ENCODE results near the gene RASAL2. TPM values are rescaled to one million over a fixed set of nuclear protein-coding genes. Genes with fewer than 3 reads are reported as not detected.
"Not testable (repeated sequence)": the region's sequence is repeated elsewhere in the genome, so short reads cannot be mapped to it uniquely, and the experiment has no call there.

RASAL2 gene
- total RNA-seq, 2 donors from 2014 or later = not detected

DNA sequence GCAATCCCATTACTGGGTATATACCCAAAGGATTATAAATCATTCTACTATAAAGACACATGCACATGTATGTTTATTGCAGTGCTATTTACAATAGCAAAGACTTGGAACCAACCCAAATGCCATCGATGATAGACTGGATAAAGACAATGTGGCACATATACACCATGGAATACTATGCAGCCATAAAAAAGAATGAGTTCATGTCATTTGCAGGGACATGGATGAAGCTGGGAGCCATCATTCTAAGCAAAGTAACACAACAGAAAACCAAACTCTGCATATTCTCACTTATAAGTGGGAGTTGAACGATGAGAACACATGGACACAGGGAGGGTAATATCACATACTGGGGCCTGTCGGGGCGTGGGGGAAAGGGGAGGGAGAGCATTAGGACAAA lies 2.5 kb upstream of the RASAL2 start:
- H3K27ac Mint-ChIP-seq; H3K4me3 Mint-ChIP-seq; ATAC-seq; H3K4me1 Mint-ChIP-seq (ENCODE audit: low read depth in 2 of 2); H3K9me3 Mint-ChIP-seq; DNase-seq (ENCODE audit: low spot score): not testable (repeated sequence)
- H3K27me3 Mint-ChIP-seq = peaks cover 26 to 31% of the 10 kb centered on the region in 2 donors
- H3K36me3 Mint-ChIP-seq = peaks cover 15% of the 10 kb centered on the region

DNA sequence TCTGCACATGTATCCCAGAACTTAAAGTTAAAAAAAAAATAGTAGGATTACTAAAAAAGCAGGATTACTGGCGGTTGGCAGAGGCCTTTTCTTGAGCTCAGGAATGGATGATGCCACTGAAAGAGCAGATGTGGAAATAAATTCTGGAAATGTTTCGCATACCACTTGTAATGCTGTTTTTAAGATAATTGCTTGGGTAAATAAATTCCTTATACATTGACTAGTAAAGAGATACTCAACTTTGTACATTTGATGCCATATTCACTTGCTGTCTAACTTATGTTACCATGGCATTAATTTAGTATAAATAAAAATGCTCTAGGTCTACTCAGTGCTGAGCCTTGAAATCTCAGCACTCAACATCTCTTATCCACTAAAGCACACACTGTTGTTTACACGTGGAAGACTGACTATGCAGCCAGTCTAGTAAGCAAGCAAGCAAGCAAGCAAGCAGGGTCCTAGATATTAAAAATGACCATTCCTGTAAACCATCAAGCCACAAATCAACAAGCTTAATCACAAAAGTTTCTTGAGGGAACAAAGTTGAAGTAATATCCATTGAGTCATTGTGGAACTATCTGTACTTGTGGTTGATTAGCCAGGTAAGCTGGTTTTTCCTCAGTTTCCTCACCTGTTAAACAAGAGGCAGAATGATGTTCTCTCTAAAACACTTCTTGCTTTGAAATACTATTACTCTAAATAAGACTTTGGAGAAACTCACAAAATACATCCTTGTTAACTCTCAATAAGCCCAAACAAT lies 1.7 kb upstream of the RASAL2 start:
- ATAC-seq (no peak), DNase-seq (ENCODE audit: low spot score) (no peak)
- peaks cover 15% of the 10 kb centered on the region for H3K36me3 Mint-ChIP-seq
- H3K27me3 Mint-ChIP-seq = peaks cover 26 to 32% of the 10 kb centered on the region in 2 donors
- H3K4me1 Mint-ChIP-seq (ENCODE audit: low read depth in 2 of 2) = peaks cover 6 to 7% of the 10 kb centered on the region in 2 donors
- no peak overlapping the region for H3K4me3 Mint-ChIP-seq
- no peak overlapping the region for H3K27ac Mint-ChIP-seq
- peaks cover 6% of the 10 kb centered on the region for H3K9me3 Mint-ChIP-seq

DNA sequence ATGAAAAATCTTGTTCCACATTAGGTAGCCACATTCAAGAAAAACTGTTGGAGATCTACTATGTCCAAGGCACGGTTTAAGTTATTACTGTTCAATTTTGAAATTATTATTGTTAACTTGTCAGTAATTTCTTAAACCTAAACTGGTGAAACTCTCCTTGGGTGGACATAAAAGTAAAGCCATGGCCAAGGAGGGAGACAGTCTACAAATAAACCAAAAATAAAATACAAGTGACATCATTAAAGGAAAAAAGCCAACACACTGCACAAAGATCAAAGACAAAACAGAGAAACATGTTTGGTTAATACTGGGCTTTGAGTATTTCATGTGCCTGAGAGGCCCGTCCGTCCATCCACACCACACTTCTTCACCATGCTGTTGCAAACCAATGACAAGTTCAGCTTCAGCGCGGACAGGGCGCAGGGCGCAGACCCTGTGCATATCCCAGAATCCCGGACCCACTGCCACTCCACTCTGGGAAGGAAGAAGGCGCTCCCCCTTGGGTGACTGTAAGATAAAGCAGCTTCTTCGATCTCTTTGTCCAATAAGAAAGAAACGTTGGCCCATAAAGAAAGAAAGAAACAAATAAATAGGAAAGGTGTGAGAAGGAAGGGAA lies 918 bp upstream of the RASAL2 start:
- H3K27ac Mint-ChIP-seq = no peak overlapping the region
- H3K27me3 Mint-ChIP-seq = peaks cover 26 to 32% of the 10 kb centered on the region in 2 donors
- H3K9me3 Mint-ChIP-seq = peaks cover 3% of the 10 kb centered on the region
- peaks cover 6 to 7% of the 10 kb centered on the region in 2 donors for H3K4me1 Mint-ChIP-seq (ENCODE audit: low read depth in 2 of 2)
- no peak for DNase-seq (ENCODE audit: low spot score)
- peaks cover 15% of the 10 kb centered on the region for H3K36me3 Mint-ChIP-seq
- ATAC-seq = no peak
- peak overlapping the region; percentile 70 for H3K4me3 Mint-ChIP-seq

DNA sequence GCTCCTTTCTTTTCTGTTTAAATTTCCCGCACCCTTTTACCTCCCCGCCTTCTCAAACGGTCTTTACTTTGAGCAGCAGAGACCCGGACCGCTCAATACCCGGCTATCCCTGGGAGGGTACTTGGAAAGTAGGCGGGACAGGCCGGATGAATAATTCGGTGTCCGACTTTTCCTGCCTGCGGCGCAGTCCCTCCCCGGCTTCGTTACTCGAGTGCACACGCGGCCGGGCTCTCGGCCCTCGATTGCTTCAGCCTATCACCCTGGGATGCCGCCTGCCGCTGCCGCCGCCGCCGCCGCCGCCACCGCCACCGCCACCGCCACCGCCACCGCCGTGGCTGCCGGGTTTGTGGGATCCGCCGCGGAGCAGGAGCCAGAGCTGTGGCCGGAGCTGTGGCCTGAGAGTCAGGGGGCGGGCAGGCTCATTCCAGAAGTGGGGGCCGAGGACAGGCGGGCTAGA lies 382 bp upstream of the RASAL2 start:
- H3K9me3 Mint-ChIP-seq = peaks cover 3% of the 10 kb centered on the region
- peaks cover 26 to 32% of the 10 kb centered on the region in 2 donors for H3K27me3 Mint-ChIP-seq
- H3K4me1 Mint-ChIP-seq (ENCODE audit: low read depth in 2 of 2) = peaks cover 6 to 7% of the 10 kb centered on the region in 2 donors
- no peak for DNase-seq (ENCODE audit: low spot score)
- peaks cover 10% of the 10 kb centered on the region for H3K36me3 Mint-ChIP-seq
- peak; percentile 62 to 77 for ATAC-seq
- H3K27ac Mint-ChIP-seq = no peak overlapping the region
- H3K4me3 Mint-ChIP-seq = peak overlapping the region; percentile 70

DNA sequence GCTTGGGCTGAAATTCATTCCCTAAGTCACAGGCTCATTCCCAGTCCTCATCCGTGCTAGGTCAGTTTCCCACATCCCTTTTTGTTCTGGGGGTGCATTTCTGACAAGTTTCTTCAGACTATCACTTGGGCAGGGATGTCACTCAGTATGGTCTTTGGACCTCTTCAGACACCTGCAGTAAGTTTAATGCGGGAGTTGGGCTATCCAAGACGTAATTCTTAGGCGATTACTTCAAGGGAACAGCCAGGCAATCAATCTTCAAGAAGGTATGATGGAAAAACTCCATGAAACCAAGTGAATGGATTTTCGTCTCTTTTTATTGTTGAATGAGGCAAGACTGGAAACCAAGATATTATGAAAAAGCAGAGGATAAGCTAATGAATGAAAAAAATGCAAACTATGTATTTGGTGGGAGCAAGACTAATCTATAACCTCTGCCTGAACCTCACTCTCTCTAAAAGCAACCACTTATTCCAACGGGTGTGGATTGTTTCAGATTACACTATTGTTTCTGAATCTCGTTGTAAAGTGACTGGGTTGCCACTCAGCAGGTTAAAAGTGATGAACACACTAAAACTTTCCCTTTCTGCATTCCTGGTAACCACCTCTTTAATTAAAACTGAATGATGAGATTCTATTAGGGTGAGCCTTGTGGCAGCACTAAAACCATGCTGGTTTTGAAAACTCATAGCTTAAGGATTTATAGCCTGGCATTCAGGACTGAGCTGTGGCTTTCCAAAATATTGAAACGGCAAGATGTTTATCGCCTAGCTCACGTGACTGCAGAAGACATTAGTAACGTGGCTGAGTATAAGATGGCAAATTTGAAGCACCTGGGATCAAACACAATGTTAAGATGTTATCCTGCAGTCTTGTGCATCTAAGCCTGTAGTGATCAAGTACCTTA lies 1.1 kb downstream of the RASAL2 start:
- Mint-ChIP-seq H3K27ac (no peak overlapping the region), H3K27me3 (peaks cover 26 to 32% of the 10 kb centered on the region in 2 donors), H3K4me3 (no peak overlapping the region), H3K9me3 (peaks cover 3% of the 10 kb centered on the region), H3K4me1 (ENCODE audit: low read depth in 2 of 2) (peaks cover 6 to 7% of the 10 kb centered on the region in 2 donors), H3K36me3 (peaks cover 8% of the 10 kb centered on the region)
- ATAC-seq (no peak), DNase-seq (ENCODE audit: low spot score) (no peak)

DNA sequence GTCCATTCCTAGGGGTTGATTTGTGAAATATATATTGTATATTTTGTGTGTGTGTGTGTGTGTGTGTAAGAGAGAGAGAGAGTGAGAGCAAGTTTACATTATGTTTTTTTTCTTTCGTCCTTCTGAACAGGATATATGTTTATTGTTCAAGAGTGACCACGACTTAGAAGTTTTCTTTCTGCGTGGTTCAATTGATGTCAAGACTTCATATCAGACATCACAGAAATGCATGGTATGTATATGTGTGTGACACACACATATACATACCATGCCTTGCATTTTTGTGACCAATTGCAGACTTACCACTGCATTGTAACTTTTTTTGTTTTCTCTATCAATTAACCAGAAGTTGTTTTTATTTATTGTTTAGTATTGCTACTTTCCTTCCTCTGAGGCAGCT lies 2.5 kb downstream of the RASAL2 start:
- H3K4me3 Mint-ChIP-seq = no peak overlapping the region
- H3K27me3 Mint-ChIP-seq = peaks cover 25 to 32% of the 10 kb centered on the region in 2 donors
- peaks cover 3% of the 10 kb centered on the region for H3K9me3 Mint-ChIP-seq
- no peak for ATAC-seq
- no peak for DNase-seq (ENCODE audit: low spot score)
- H3K27ac Mint-ChIP-seq = no peak overlapping the region
- peaks cover 6 to 7% of the 10 kb centered on the region in 2 donors for H3K4me1 Mint-ChIP-seq (ENCODE audit: low read depth in 2 of 2)
- peaks cover 8% of the 10 kb centered on the region for H3K36me3 Mint-ChIP-seq

DNA sequence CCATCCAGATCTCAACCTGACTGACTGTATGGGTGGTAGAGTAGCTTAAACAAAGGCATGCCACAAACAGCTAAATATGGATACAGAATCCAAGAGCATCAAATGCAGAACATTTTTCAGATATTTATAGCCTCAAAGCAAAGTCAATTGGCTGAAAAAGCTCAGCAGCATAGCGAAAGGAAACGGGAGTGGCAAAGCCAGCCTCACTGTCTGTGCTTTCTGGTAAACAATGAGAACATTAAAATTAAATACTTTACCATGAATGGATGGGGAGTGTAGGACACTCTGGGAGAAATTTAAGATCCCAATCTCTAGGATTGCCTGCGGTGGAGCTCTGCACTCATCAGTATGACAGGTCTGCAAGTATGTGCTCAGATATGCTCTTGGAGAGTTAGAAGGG lies 4.4 kb downstream of the RASAL2 start:
- Mint-ChIP-seq H3K27ac (no peak overlapping the region), H3K27me3 (peaks cover 15 to 23% of the 10 kb centered on the region in 2 donors)

DNA sequence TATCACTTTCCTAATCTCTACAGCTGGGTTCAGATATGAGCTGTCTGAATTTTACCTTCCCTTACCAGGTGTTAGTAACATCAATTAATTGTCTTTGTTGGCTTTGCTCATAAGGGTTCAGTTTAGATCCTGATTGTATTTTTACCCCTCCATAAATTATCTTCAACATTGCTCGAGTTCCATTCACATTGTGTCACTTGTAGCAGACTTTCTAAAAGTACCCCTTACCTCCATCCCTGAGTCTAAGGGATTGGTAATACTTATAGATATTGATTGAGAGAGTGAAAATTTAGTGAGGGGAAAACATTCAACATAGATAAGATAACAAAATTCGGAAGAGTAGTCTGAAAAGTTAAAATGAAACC lies 7.3 kb downstream of the RASAL2 start:
- ATAC-seq (no peak), DNase-seq (ENCODE audit: low spot score) (no peak)
- H3K4me3 Mint-ChIP-seq = no peak overlapping the region
- H3K27ac Mint-ChIP-seq = no peak overlapping the region
- H3K36me3 Mint-ChIP-seq = no peaks in the 10 kb centered on the region
- no peaks in the 10 kb centered on the region for H3K4me1 Mint-ChIP-seq (ENCODE audit: low read depth in 2 of 2)
- peaks cover under 1 to 3% of the 10 kb centered on the region in 2 donors for H3K27me3 Mint-ChIP-seq
- H3K9me3 Mint-ChIP-seq = no peaks in the 10 kb centered on the region

More for the DNA sequence above, 4.4 kb downstream of the RASAL2 start:
- Mint-ChIP-seq H3K4me3 (no peak overlapping the region), H3K36me3 (peaks cover 2% of the 10 kb centered on the region), H3K4me1 (ENCODE audit: low read depth in 2 of 2) (peaks cover 1 to 2% of the 10 kb centered on the region in 2 donors), H3K9me3 (peaks cover 3% of the 10 kb centered on the region)
- no peak for ATAC-seq
- DNase-seq (ENCODE audit: low spot score) = no peak

DNA sequence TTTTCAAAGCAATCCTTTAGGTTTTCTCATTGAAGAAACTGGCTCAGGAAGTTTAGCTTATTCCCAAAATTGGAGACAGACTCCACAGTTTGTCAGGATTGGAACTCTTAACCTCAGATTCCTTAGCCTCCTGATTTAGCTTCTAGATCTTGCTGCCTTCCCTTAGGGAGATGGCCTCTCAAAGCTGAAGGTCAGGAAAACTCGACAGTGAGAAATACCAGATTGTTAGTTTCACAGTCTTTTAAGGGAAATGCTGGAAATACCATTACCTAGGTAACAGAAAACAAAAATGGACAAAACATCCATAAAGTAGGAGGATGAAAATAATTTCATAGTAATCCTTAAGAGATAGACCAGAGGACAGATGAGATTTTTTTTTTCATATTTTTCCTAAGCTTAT lies 7.8 kb downstream of the RASAL2 start:
- no peaks in the 10 kb centered on the region for H3K27me3 Mint-ChIP-seq
- DNase-seq (ENCODE audit: low spot score) = no peak
- H3K27ac Mint-ChIP-seq = no peak overlapping the region
- H3K36me3 Mint-ChIP-seq = no peaks in the 10 kb centered on the region
- H3K4me3 Mint-ChIP-seq = no peak overlapping the region
- no peaks in the 10 kb centered on the region for H3K4me1 Mint-ChIP-seq (ENCODE audit: low read depth in 2 of 2)
- no peaks in the 10 kb centered on the region for H3K9me3 Mint-ChIP-seq
- ATAC-seq = no peak

DNA sequence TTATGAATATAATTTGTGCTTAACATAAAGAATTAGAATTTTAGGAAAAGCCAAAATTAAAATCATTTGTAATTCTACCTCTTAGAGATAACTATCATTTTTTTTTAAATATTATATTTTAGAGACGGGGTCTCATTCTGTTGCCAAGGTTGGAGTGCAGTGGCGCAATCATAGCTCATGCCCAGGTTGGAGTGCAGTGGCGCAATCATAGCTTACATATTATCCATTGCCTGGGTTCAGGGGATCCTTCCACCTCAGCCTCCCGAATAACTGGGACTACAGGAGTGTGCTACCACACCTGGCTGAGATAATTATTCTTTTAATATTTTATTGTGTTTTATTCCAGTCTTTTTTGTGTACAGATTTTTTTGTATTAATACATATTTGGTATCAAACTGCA lies 8.3 kb downstream of the RASAL2 start:
- no peaks in the 10 kb centered on the region for H3K36me3 Mint-ChIP-seq
- no peak for ATAC-seq
- no peak overlapping the region for H3K4me3 Mint-ChIP-seq
- H3K27me3 Mint-ChIP-seq = no peaks in the 10 kb centered on the region
- no peak overlapping the region for H3K27ac Mint-ChIP-seq
- no peak for DNase-seq (ENCODE audit: low spot score)
- H3K9me3 Mint-ChIP-seq = no peaks in the 10 kb centered on the region
- H3K4me1 Mint-ChIP-seq (ENCODE audit: low read depth in 2 of 2) = no peaks in the 10 kb centered on the region

DNA sequence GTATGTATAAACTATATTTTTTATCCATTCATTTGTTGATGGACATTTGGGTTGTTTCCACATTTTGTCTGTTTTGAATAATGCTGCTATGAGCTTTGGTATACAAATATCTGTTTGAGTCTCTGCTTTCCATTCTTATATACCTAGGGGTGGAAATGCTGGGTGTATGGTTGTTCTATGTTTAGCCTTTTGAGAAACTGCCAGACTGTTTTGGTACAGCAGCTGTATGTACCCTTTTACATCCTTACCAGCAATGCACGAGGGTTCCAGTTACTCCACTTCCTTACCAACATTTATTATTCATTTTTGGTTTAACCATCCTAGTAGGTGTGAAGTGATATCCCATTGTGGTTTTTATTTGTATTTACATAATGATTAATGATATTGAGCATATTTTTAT lies 13.9 kb downstream of the RASAL2 start:
- ATAC-seq (no peak), DNase-seq (ENCODE audit: low spot score) (no peak)
- H3K4me3 Mint-ChIP-seq = no peak overlapping the region
- no peaks in the 10 kb centered on the region for H3K27me3 Mint-ChIP-seq
- no peak overlapping the region for H3K27ac Mint-ChIP-seq
- H3K36me3 Mint-ChIP-seq = no peaks in the 10 kb centered on the region
- no peaks in the 10 kb centered on the region for H3K9me3 Mint-ChIP-seq
- H3K4me1 Mint-ChIP-seq (ENCODE audit: low read depth in 2 of 2) = no peaks in the 10 kb centered on the region

DNA sequence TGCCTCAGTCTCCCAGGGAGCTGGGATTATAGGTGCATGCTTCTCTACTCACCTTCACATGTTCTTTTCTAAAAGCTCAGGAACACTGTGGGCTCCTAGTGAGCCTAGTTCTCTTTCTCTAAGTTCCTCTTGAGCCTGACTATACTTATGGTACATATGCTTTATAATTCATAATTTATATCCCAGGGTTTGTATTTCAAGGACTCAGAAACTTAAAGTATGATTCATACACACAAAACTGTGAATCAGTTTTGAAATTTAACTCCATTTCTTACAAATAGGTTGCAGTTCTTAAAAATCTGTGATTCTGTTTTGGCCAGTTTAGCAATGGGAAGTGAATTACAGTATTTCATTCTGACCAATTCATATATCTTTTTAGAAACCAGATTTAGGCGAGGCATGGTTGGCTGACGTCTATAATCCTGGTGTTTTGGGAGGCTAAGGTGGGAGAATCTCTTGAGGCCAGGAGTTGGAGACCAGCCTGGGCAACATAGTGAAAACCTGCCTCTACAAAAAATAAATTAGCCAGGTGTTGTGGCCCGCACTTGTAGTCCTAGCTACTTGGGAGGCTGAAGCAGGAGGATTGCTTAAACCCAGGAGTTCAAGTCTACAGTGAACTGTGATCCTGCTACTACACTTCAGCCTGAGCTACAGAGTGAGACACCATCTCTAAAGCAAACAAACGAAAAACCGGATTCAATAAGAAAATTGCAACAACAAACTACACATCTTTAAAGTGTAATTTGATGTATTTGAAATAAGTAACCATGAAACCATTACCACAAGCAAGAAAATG lies 15.6 kb downstream of the RASAL2 start:
- H3K27me3 Mint-ChIP-seq = no peaks in the 10 kb centered on the region
- no peaks in the 10 kb centered on the region for H3K9me3 Mint-ChIP-seq
- H3K27ac Mint-ChIP-seq = no peak overlapping the region
- no peak for DNase-seq (ENCODE audit: low spot score)
- no peak for ATAC-seq
- no peak overlapping the region for H3K4me3 Mint-ChIP-seq
- H3K36me3 Mint-ChIP-seq = no peaks in the 10 kb centered on the region
- H3K4me1 Mint-ChIP-seq (ENCODE audit: low read depth in 2 of 2) = no peaks in the 10 kb centered on the region

DNA sequence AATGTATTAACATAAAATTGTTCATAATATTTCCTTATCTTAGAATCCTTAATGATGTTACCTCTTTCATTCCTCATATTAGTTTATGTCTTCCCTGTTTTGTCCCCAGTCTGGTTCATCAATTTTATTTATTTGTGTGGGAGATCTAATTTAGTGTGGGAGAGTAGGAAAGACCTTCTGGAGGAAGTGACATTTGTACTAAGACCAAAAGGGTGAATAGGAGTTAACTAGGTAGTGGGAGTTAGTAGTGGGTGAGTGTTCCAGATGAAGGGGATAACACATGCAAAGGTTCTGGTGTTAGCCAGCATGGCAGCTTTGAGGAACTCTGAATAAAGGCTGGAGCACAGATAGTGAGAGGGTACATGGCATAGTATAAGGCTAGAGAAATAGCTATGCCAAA lies 21.4 kb downstream of the RASAL2 start:
- Mint-ChIP-seq H3K4me1 (ENCODE audit: low read depth in 2 of 2) (no peaks in the 10 kb centered on the region), H3K27ac (no peak overlapping the region), H3K36me3 (no peaks in the 10 kb centered on the region), H3K4me3 (no peak overlapping the region), H3K9me3 (peaks cover 8% of the 10 kb centered on the region), H3K27me3 (no peaks in the 10 kb centered on the region)
- no peak for DNase-seq (ENCODE audit: low spot score)
- ATAC-seq = no peak

All from natural killer cell treated with Interleukin-12 subunit alpha and Interleukin-12 subunit beta and Interleukin-15 and Interleukin-18, amount 100 ng/mL, for 72 hours (primary cell).